ENCODE measurements around the gene RPTOR. TPM values are rescaled to one million over a fixed set of nuclear protein-coding genes. Genes with fewer than 3 reads are reported as not detected.

Gene RPTOR
- polyA plus RNA-seq, 1 donor from 2014 or later: 8.0 TPM

- H3K79me2 ChIP-seq (replicated peaks; ENCODE audit: insufficient read depth, low read length): no peaks in the 10 kb centered on the region
- H4K20me1 ChIP-seq (ENCODE audit: insufficient read depth): no peaks in the 10 kb centered on the region
- H3K9me2 ChIP-seq (ENCODE audit: insufficient read depth, low read length): no peaks in the 10 kb centered on the region
- H3K9ac ChIP-seq (ENCODE audit: low read length): no peak overlapping the region
- H3K27me3 ChIP-seq (ENCODE audit: insufficient read depth, low read depth, low read length): no peaks in the 10 kb centered on the region
- no peak overlapping the region for H3K4me2 ChIP-seq (ENCODE audit: low read length)
- no peaks in the 10 kb centered on the region for H3K36me3 ChIP-seq (ENCODE audit: insufficient read depth, low read length)
- H3K9me3 ChIP-seq (ENCODE audit: low read length): no peaks in the 10 kb centered on the region
- no peak overlapping the region for H3K4me3 ChIP-seq (ENCODE audit: low read length)
- no peak overlapping the region for H3K27ac ChIP-seq (ENCODE audit: low read length)
- no peak for TF ChIP-seq MXI1 (conservative IDR thresholded peaks at IDR 0.05; ENCODE audit: poor library complexity, severe bottlenecking)
- TF ChIP-seq CTCF (IDR thresholded peaks at IDR 0.05; ENCODE audit: poor library complexity, severe bottlenecking): no peak
- TF ChIP-seq TAF1 (IDR thresholded peaks at IDR 0.05; ENCODE audit: low read depth): no peak
- no peak for TF ChIP-seq EP300 (conservative IDR thresholded peaks at IDR 0.05; ENCODE audit: poor library complexity, severe bottlenecking)
- TF ChIP-seq SMC3 (conservative IDR thresholded peaks at IDR 0.05; ENCODE audit: poor library complexity): no peak
- H3F3A ChIP-seq (ENCODE audit: insufficient read depth, low read length, poor library complexity, severe bottlenecking): no peaks in the 10 kb centered on the region
- no peak overlapping the region for H2AFZ ChIP-seq (ENCODE audit: low read depth, low read length)
These were observed 313.8 kb downstream of the RPTOR start for GRCh38 chr17:80858301-80859001.

DNA sequence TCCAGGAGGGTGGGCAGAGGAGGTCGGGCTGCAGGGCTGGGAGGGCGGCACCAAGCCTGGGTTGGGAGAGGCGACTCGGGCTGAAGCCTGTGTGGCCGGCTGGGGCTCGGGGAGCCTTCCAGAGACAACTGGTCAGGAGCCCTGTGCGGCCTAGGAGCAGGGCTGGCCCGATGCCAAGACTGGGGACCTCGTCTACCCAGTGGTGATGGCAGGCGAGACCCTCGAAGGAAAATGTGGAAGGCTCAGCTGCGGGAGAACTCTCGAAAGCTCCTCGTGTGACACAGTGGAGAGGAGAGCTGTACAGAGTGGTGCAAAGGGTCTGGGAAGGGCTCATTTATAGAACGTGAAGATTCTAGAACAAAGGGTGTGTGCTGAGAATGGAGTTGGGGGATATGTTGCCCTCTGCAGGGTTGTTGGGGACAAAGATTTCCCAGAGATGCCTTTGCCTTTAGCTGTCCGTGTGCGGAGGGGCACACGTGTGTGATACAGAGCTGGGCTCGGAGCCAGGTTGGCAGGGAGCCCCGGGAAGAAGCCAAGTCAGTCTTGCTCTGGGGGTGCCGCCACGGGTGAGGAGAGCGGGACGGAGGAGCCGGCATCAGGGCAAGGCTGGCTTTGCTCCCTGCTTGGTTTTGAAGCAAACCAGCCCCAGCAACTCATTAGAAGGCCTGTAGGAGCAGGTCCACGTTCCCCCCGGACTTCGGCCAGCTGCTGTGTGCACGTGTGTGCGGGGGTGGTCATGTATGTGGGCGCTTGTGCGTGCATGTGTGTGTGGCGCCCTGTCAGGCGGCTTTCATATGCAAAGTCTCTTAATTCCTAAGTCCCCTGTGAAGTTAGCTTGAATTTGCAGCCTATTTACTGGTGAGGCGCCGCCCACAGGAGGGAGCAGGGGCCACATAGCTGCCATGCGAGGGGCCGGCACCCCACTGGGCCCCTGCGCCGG is 314.6 kb downstream of the RPTOR start:
- no peaks in the 10 kb centered on the region for H3K9me2 ChIP-seq (ENCODE audit: insufficient read depth, low read length)
- H3K27ac ChIP-seq (ENCODE audit: low read length): no peak overlapping the region
- TF ChIP-seq CTCF (IDR thresholded peaks at IDR 0.05; ENCODE audit: poor library complexity, severe bottlenecking): no peak
- TF ChIP-seq RAD21 (conservative IDR thresholded peaks at IDR 0.05): no peak
- no peak for TF ChIP-seq MXI1 (conservative IDR thresholded peaks at IDR 0.05; ENCODE audit: poor library complexity, severe bottlenecking)
- no peak for TF ChIP-seq EZH2 (IDR thresholded peaks at IDR 0.05; ENCODE audit: borderline replicate concordance, insufficient read depth, low read length, poor library complexity, severe bottlenecking)
- no peak for TF ChIP-seq EP300 (conservative IDR thresholded peaks at IDR 0.05; ENCODE audit: poor library complexity, severe bottlenecking)
- no peak for TF ChIP-seq SMC3 (conservative IDR thresholded peaks at IDR 0.05; ENCODE audit: poor library complexity)
- TF ChIP-seq POLR2AphosphoS5 (IDR thresholded peaks at IDR 0.05): no peak
- TF ChIP-seq, protein P1, sequence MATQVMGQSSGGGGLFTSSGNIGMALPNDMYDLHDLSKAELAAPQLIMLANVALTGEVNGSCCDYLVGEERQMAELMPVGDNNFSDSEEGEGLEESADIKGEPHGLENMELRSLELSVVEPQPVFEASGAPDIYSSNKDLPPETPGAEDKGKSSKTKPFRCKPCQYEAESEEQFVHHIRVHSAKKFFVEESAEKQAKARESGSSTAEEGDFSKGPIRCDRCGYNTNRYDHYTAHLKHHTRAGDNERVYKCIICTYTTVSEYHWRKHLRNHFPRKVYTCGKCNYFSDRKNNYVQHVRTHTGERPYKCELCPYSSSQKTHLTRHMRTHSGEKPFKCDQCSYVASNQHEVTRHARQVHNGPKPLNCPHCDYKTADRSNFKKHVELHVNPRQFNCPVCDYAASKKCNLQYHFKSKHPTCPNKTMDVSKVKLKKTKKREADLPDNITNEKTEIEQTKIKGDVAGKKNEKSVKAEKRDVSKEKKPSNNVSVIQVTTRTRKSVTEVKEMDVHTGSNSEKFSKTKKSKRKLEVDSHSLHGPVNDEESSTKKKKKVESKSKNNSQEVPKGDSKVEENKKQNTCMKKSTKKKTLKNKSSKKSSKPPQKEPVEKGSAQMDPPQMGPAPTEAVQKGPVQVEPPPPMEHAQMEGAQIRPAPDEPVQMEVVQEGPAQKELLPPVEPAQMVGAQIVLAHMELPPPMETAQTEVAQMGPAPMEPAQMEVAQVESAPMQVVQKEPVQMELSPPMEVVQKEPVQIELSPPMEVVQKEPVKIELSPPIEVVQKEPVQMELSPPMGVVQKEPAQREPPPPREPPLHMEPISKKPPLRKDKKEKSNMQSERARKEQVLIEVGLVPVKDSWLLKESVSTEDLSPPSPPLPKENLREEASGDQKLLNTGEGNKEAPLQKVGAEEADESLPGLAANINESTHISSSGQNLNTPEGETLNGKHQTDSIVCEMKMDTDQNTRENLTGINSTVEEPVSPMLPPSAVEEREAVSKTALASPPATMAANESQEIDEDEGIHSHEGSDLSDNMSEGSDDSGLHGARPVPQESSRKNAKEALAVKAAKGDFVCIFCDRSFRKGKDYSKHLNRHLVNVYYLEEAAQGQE (IDR thresholded peaks at IDR 0.05; ENCODE audit: borderline replicate concordance): no peak
- no peak for TF ChIP-seq TAF1 (IDR thresholded peaks at IDR 0.05; ENCODE audit: low read depth)
- H3K9me3 ChIP-seq (ENCODE audit: low read length): no peaks in the 10 kb centered on the region
- no peak overlapping the region for H2AFZ ChIP-seq (ENCODE audit: low read depth, low read length)
- H3K36me3 ChIP-seq (ENCODE audit: insufficient read depth, low read length): no peaks in the 10 kb centered on the region
- no peak overlapping the region for H3K4me2 ChIP-seq (ENCODE audit: low read length)
- H4K20me1 ChIP-seq (ENCODE audit: insufficient read depth): no peaks in the 10 kb centered on the region
- no peak overlapping the region for H3K4me3 ChIP-seq (ENCODE audit: low read length)
- no peak overlapping the region for H3K9ac ChIP-seq (ENCODE audit: low read length)
- H3K79me2 ChIP-seq (replicated peaks; ENCODE audit: insufficient read depth, low read length): no peaks in the 10 kb centered on the region
- no peaks in the 10 kb centered on the region for H3F3A ChIP-seq (ENCODE audit: insufficient read depth, low read length, poor library complexity, severe bottlenecking)
- no peaks in the 10 kb centered on the region for H3K27me3 ChIP-seq (ENCODE audit: insufficient read depth, low read depth, low read length)
